Thoracic aorta (tissue), 2 donors: ENCODE measurements around the gene VAPB. TPM values are rescaled to one million over a fixed set of nuclear protein-coding genes. Genes with fewer than 3 reads are reported as not detected.

Experiments
- ATAC-seq: fragments of 150-250 bp; one replicate; pipeline ENCODE4 v1.8.0; 2017; ENCODE audit warnings: low read depth; ENCODE audit not compliant: insufficient number of reproducible peaks, low FRiP score
- DNase-seq: peaks from one replicate; pipeline ENCODE4 v3.0.0-alpha.2; 2020; ENCODE audit warnings: low spot score
- H3K27ac ChIP-seq, 2 donors: fragments of 200-600 bp; sonication (generic); 1 replicate in 1 of 2; 2 replicates in 1 of 2; pipeline ENCODE4 v1.5.1; 2016; ENCODE audit warnings: mild to moderate bottlenecking in 2 of 2, moderate library complexity in 2 of 2
- H3K27me3 ChIP-seq: fragments of 200-600 bp; sonication (generic); replicated peaks from 2 replicates; pipeline ENCODE4 v1.6.0; 2016; ENCODE audit warnings: mild to moderate bottlenecking; ENCODE audit not compliant: insufficient read depth
- H3K36me3 ChIP-seq: fragments of 200-600 bp; sonication (generic); one replicate; pipeline ENCODE4 v1.5.1; 2016
- H3K4me1 ChIP-seq, 2 donors: fragments of 200-600 bp; sonication (generic); 1 replicate in 1 of 2; 2 replicates in 1 of 2; pipeline versions ENCODE4 v1.5.1 to v1.6.0; 2016; ENCODE audit warnings: low read depth in 2 of 2, mild to moderate bottlenecking in 1 of 2; ENCODE audit not compliant: control insufficient read depth in 1 of 2
- H3K4me3 ChIP-seq: fragments of 200-600 bp; sonication (generic); 2 replicates; pipeline ENCODE4 v1.5.1; 2016; ENCODE audit warnings: mild to moderate bottlenecking
- H3K9me3 ChIP-seq: fragments of 200-600 bp; sonication (generic); 2 replicates; pipeline ENCODE4 v1.5.1; 2016
- total RNA-seq, 2 donors: library from RNA; depleted of rRNA; stranded (reverse); fragments of >200 nt; gene quantifications; one replicate each; pipeline versions ENCODE4 v1.1.0 to v1.2.3, GENCODE V29; 2016
- TF ChIP-seq, protein P1 (sequence below): fragments of 200-600 bp; sonication (generic); IDR thresholded peaks from one replicate; pipeline ENCODE4 v1.5.1; 2019; ENCODE audit warnings: antibody characterized with exemption

VAPB gene
- total RNA-seq, 2 donors from 2014 or later: 21.5 to 32.8 TPM

- DNase-seq: no peak
- TF ChIP-seq, protein P1, sequence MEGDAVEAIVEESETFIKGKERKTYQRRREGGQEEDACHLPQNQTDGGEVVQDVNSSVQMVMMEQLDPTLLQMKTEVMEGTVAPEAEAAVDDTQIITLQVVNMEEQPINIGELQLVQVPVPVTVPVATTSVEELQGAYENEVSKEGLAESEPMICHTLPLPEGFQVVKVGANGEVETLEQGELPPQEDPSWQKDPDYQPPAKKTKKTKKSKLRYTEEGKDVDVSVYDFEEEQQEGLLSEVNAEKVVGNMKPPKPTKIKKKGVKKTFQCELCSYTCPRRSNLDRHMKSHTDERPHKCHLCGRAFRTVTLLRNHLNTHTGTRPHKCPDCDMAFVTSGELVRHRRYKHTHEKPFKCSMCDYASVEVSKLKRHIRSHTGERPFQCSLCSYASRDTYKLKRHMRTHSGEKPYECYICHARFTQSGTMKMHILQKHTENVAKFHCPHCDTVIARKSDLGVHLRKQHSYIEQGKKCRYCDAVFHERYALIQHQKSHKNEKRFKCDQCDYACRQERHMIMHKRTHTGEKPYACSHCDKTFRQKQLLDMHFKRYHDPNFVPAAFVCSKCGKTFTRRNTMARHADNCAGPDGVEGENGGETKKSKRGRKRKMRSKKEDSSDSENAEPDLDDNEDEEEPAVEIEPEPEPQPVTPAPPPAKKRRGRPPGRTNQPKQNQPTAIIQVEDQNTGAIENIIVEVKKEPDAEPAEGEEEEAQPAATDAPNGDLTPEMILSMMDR: no peak
- no peaks in the 10 kb centered on the region for H3K27me3 ChIP-seq
- H3K27ac ChIP-seq: no peak overlapping the region
- H3K36me3 ChIP-seq: no peaks in the 10 kb centered on the region
- H3K4me1 ChIP-seq: peaks cover 0 to 18% of the 10 kb centered on the region in 2 donors
- no peaks in the 10 kb centered on the region for H3K9me3 ChIP-seq
- ATAC-seq: no peak
- no peak overlapping the region for H3K4me3 ChIP-seq
Observed at GRCh38 chr20:58428364-58428763, 39.3 kb downstream of the VAPB start.

GRCh38 chr20:58429303-58429702 lies 40.3 kb downstream of the VAPB start:
- DNase-seq (no peak), ATAC-seq (no peak)
- H3K9me3 ChIP-seq: no peaks in the 10 kb centered on the region
- H3K36me3 ChIP-seq: no peaks in the 10 kb centered on the region
- H3K4me3 ChIP-seq: no peak overlapping the region
- H3K27me3 ChIP-seq: no peaks in the 10 kb centered on the region
- peaks cover 0 to 18% of the 10 kb centered on the region in 2 donors for H3K4me1 ChIP-seq
- TF ChIP-seq, protein P1: no peak
- no peak overlapping the region for H3K27ac ChIP-seq

- Histone ChIP-seq H3K4me3 (no peak overlapping the region), H3K9me3 (no peaks in the 10 kb centered on the region), H3K27me3 (no peaks in the 10 kb centered on the region), H3K36me3 (no peaks in the 10 kb centered on the region), H3K27ac (no peak overlapping the region), H3K4me1 (peaks cover 0 to 18% of the 10 kb centered on the region in 2 donors)
- ATAC-seq (no peak), DNase-seq (no peak)
- TF ChIP-seq, protein P1: no peak
Observed at GRCh38 chr20:58431134-58431533, 42.1 kb downstream of the VAPB start.

- no peaks in the 10 kb centered on the region for H3K27me3 ChIP-seq
- ATAC-seq: no peak
- no peak for DNase-seq
- TF ChIP-seq, protein P1: no peak
- H3K4me1 ChIP-seq: peaks cover 0 to 18% of the 10 kb centered on the region in 2 donors
- no peak overlapping the region for H3K27ac ChIP-seq
- no peak overlapping the region for H3K4me3 ChIP-seq
- H3K36me3 ChIP-seq: no peaks in the 10 kb centered on the region
- no peaks in the 10 kb centered on the region for H3K9me3 ChIP-seq
Observed at GRCh38 chr20:58432186-58432954, 43.3 kb downstream of the VAPB start.

DNA sequence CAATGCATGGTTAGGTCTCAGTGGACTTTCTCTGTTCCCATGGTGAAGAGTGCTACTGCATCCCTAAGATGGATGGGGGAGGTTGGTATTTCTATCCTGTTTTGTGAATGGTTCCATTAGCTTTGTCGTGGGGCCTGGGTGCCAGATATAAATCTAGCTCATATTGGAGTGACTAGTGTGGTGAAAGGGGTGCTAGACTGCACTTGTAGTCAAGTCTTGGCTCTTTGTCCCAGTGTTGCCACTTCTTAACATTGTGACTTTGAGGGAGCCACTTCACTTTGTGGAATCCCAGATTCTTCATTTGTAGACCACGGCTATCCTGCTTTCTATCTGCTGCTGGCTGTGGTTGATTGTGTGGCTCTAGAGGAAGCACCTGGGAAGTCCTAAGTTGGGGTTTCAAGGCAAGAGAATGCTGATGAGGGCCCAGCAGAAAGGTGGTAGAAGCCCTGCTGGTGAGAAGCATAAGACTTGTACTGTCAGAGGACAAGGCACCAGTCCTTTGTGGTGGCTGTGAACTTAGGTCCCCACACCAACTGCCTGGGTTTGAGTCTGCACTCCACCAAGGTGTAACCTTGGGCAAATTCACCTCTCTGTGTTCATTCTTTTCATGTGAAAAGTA lies 44.1 kb downstream of the VAPB start:
- Histone ChIP-seq H3K4me1 (peaks cover 0 to 18% of the 10 kb centered on the region in 2 donors), H3K36me3 (no peaks in the 10 kb centered on the region), H3K9me3 (no peaks in the 10 kb centered on the region), H3K27me3 (no peaks in the 10 kb centered on the region), H3K27ac (no peak overlapping the region), H3K4me3 (no peak overlapping the region)
- ATAC-seq (no peak), DNase-seq (no peak)
- TF ChIP-seq, protein P1: no peak
